HG02970 (cell line): ENCODE results near the gene WIZ.
"Not testable (repeated sequence)": the region's sequence is repeated elsewhere in the genome, so short reads cannot be mapped to it uniquely, and the experiment has no call there.

ENCODE experiments used
- ATAC-seq: cut with Tn5 transposase; IDR thresholded peaks from one replicate; pipeline ENCODE4 v1.9.1; 2021; ENCODE audit warnings: mild to moderate bottlenecking, moderate library complexity, moderate number of reproducible peaks; ENCODE audit not compliant: unreplicated experiment, low FRiP score

WIZ gene, protein sequence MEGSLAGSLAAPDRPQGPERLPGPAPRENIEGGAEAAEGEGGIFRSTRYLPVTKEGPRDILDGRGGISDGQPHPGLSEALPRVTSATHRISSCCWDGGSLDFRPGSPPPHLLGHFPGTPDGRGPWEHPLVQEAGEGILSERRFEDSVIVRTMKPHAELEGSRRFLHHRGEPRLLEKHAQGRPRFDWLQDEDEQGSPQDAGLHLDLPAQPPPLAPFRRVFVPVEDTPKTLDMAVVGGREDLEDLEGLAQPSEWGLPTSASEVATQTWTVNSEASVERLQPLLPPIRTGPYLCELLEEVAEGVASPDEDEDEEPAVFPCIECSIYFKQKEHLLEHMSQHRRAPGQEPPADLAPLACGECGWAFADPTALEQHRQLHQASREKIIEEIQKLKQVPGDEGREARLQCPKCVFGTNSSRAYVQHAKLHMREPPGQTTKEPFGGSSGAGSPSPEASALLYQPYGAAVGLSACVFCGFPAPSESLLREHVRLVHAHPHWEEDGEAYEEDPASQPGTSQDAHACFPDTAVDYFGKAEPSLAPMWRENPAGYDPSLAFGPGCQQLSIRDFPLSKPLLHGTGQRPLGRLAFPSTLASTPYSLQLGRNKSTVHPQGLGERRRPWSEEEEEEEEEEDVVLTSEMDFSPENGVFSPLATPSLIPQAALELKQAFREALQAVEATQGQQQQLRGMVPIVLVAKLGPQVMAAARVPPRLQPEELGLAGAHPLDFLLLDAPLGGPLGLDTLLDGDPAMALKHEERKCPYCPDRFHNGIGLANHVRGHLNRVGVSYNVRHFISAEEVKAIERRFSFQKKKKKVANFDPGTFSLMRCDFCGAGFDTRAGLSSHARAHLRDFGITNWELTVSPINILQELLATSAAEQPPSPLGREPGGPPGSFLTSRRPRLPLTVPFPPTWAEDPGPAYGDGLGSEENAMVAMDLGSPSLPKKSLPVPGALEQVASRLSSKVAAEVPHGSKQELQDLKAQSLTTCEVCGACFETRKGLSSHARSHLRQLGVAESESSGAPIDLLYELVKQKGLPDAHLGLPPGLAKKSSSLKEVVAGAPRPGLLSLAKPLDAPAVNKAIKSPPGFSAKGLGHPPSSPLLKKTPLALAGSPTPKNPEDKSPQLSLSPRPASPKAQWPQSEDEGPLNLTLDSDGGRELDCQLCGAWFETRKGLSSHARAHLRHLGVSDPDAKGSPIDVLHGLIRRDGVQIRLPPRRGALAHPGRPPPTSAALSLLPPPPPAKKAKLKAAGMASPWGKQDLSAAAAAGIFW (N-terminal part only)

DNA sequence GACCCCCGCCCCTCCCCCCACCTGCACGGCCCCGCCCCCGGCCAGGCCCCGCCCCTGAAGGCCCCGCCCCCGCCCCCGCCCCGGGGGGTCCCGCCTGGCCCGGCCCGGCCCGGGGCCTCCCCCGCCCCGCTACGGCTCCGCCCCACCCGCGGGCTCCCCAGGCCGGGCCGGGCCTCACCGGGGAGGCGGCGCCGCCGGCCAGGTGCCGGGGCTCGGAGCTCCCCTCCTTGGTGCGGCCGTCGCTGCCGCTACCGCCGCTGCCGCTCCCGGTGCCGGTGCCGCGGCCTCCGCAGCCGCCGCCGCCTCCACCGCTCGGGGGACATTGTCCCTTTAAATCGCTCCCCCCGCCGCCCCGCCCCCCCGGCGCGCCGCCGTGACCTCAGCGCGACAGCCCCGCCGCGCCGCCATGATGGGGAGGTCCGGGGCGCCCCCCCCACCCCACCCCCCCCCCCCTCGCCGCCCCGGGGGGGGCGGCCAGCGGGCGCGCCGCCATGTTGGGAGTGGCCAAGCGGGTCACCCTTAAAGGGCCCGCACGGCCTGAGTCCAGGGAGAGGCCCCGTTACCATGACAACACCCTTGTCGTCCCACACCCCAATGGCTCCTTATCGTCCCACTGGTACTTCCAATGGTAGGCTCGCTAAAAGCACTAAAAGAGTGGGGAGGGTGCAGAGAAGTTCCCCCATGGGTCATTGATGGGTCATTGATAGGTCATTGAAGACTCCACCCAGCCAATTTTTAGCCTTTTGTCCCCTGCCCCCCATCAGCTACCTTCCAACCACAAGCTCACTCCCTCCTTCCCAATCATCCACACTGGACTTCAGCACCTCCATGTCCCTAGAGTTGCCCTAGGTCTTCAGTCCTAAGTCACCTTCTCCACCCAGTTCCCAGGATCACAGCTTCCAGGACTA is at the start of gene WIZ:
Gene WIZ (minus strand): TSS at position 337 of the 908 bp plus-strand sequence. CDS start 1,649 bp downstream, outside the sequence.
- ATAC-seq, result peak; percentile 46

DNA sequence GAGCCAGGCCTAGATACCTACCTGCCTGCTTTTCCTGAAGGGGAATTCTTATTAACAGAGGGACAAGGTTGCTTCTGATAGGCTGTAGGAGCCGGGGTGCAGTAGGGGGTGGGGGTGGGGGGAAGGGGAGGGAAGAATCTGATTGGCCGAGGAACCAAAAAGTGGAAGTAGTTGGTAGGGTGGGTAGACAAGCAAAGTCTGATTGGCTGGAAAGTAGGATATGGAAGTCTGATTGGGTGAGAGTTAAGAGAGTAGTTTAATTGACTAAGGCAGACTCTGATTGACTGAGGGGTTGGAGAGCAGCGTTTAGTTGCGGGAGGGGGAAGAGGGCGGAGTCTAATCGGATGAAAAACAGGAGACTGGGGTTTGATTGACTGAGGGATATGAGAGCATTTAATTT is 49.2 kb upstream of the WIZ start:
- no peak for ATAC-seq

DNA sequence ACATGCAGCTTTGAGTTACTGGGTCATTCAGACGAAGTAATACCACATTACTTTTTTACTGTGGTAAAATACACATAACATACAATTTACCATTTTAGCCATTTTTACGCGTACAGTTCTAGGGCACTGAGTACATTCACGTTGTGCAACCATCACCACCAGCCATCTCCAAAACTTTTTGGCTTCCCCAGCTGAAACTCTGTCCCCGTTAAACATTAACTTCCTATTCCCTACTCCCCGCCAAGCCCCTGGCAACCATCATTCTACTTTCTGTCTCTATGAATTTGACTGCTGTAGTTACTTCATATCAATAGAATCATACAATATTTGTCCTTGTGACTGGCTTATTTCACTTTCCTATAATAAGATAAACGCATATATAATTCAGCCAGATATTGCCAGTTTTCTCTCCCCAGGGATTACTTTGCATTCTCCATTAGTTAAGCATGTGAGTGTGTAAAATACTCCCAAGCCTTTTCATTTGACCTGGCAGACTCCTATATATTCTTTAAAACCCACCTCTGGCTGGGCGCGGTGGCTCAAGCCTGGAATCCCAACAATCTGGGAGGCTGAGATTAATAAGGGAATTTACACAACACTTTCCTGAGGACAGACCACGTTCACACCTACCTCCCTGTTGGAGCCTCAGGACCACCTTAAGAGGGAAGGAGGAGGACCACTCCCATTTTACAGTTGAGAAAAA is 48.6 kb upstream of the WIZ start:
- ATAC-seq, result no peak

DNA sequence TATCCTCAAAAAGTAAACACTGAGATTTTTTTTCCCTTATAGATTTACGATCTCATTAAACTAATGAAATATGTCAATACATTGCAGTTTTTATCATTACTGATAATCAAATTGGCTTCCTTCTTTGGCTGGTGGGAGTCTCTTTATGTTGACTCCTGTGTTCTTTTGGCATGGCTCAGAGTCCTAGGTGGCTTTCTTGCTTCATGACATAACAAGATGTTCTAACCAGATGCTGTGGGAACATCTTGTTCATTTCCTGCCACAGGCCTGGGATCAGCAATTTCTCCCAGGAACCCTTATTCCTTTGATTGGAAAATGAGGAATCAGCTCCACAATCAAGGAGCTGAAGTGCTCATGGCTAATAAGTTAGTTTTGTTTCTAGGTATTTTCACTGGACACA is 45.4 kb upstream of the WIZ start:
- no peak for ATAC-seq

DNA sequence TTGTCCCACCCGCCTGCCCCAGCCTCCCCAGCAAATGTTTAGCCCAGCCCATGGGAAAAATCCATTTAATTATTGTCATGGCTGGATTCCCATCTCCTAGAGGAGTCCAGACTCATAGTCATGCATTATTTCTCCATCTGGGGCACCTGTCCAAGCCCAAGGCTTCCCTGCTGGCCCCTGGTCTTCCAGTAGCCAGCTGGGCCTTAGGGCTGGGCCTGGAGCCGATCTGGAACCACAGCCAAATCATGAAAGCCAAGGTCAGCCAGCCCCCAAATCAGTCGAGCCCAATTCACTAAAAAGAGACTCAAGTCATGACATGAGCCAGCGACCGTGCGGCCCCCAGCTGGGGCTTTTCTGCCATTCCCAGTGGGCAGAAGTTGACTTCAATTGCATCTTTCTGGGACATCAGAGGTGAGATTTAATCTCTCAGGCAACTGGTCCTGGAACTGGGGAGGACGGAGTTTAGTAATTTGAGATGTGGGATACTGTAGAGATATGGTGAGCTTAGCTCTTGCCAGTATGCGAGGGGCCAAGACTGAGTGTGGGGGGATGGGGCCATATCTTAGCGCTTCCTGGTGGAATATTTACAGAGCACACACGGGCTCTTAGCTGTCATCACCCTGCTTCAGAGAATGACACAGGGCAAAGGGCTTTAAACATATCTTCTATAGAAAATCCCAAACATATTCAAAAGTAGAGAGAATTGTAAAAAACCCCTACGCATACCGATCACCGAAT is 38.9 kb upstream of the WIZ start:
- no peak for ATAC-seq

DNA sequence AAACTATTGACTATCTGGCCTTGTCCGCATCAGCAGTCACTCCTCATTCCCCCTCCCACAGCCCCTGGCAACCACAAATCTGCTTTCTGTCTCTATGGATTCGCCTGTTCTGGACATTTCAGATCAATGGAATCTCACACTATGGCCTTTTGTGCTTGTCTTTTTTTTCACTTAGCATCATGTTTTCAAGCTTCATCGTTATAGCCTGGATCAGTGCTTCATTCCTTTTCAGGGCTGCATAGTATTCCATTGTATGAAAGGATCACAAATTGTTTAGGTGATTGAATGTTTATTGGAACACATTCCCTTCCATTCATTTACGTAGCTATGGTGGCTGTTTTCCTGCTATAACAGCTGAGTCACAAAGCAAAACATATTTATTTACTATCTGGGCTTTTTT is 37.3 kb upstream of the WIZ start:
- no peak for ATAC-seq

DNA sequence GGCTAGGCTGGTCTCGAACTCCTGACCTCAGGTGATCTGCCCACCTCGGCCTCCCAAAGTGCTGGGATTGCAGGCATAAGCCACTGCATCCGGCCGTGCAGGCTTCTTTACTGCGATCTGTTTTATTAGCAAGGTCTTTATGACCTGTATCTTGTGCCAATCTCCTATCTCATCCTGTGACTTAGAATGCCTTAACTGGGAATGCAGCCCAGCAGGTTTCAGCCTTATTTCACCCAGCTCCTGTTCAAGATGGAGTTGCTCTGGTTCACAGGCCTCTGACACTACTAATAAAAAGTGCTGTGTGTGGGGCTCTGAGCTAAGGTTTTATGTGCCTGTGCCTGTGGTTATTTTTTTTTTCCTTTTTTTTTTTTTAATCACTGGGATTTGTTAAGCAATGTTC is 36.0 kb upstream of the WIZ start:
- not testable (repeated sequence) for ATAC-seq

DNA sequence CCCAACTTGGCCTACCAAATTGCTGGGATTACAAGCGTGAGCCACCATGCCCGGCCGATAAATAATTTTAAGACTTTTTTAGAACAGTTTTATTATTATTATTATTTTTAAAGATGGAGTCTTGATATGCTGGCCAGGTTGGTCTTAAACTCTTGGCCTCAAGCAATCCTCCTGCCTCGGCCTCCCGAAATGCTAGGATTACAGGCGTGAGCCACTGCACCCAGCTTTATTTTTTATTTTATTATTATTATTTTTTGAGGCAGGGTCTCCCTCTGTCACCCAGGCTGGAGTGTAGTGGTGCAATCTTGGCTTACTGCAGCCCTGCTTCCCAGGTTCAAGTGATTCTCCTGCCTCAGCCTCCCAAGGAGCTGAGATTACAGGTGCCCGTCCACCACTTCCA is 31.2 kb upstream of the WIZ start:
- not testable (repeated sequence) for ATAC-seq

DNA sequence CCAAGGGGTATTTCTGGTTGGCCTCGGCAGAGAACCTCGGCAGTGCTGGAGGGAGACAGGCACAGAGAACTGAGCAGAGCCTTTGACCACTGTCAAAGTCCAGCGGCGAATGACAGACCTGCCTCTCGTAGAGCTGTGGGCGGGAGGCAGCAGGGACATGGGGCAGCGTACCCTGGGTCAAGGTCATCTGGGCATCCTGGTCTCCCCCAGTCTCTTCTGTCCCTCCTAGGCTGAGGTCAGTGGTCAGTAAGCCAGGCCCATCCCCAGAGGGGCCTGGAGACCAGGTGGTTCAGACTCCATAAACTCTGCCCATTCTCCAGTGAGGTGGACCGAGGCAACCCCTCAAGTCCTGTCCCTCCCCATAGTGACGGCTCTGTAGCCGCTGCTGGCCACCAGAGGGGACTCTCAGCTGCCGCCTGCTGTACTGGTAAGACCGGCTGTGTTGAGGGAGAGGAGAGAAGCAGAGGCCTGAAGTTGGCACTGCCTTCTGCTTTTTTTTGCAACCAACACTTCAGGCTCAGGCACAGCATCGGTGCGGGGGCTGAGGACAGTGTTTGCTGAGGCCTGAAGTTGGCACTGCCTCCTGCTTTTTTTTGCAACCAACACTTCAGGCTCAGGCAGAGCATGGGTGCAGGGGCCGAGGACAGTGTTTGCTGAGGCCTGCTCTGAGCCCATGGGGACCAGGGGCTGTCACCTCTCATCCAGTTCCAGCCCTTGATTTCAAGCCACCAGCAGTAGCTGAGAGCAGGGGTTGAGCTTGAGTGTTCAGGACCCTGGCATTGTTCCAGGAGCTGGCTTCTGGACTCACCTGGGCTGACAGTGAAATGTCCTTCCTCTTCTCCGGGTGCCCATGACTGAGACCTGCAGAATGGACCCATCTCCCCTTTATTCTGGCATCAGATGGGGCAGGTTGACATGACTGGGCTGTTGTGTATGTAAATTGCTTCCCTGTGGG is 29.9 kb upstream of the WIZ start, which contains the start of gene PGLYRP2:
Gene PGLYRP2 (minus strand): TSS at position 111 of the 955 bp plus-strand sequence. CDS start 130 bp downstream, outside the sequence.
- no peak for ATAC-seq

DNA sequence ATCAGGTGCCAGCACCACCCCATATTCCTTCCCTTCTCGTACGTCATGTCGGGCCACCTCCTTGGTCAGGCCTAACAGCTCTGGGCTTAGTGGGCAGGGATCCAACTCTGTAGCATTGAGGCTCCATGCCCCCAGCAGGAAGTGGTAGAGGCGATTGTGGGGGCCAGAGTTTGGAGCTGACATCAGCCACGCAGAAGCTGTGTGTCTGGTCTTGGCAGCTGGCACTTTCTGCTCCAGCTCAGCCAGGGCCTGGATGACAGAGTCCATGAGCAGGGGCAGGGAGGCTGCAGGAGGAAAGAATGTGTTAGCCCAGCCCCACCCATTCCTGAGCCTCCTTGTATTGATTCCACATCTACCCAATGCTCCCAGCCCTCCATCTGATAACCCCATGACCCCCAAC is 26.6 kb upstream of the WIZ start:
- no peak for ATAC-seq

DNA sequence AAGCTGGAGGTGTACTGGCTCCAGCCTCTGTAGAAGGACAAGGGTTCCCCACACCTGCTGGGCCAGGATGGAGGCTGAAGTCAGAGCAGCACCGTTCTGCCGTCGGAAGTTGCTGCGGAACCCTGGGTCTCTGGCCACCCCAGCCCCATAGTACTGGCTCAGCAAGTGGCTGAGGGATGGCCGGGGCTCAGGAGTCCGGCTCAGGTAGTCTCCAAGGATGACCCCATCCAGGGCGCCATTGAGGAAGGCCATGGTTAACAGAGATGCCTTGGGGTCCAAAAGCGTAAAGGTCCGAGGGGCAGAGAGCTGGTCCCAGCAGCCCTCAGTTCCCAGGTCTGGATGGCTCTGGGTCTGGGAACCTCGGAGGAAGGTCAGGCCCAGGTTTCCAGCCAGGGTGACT is 25.9 kb upstream of the WIZ start:
- ATAC-seq, result no peak

DNA sequence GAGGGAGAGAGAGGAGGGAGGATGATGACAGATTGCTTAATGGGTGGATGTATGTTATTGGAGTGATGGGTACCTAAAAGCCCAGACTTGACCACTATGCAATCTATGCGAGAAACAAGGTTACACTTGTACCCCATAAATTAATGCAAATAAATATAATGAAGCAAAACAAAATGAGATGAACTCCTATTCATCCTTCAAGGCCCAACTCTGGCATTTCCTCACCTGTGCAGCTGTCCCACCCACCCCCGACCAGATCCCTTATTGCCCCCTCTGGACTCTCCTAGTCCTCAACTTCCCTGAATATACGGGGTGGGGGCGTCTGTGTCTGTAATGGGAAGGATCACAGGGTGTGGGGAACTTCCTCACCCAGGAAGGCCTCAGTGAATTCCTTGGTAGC is 25.4 kb upstream of the WIZ start:
- ATAC-seq, result no peak

DNA sequence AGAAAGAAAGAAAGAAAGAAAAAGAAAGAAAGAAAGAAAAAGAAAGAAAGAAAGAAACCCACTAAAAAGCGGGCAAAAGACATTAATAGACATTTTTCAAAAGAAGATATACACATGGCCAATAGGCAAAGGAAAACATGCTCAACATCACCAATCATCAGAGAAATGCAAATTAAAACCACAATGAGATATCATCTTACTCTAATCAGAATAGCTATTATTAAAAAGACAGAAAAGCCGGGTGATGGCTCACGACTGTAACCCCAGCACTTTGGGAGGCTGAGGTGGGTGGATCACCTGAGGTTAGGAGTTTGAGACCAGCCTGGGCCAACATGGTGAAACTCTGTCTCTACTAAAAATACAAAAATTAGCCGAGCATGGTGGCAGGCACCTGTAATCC is 24.1 kb upstream of the WIZ start:
- not testable (repeated sequence) for ATAC-seq

DNA sequence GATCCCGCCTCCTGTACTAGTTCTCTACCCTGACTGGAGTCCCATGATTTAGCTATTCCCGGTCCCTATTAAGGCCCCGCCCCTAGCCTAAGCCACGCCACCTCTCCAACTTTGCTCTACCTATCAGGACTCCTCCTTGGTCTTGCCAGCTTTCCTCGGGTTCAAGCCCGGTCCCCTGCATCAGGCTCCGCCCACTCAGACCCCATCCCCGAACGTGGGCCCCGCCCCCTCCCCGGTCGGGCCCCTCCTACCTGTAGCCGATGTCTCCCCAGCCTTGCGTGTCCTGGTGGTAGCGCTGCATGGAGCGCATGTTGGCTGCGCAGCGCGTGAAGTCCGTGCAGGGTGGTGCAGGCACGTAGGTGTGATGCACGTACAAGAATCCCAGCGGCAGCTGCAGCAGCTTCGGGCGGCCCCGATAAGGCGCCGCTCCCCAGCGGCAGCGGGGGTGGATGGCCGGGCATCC is 21.9 kb upstream of the WIZ start:
- no peak for ATAC-seq

DNA sequence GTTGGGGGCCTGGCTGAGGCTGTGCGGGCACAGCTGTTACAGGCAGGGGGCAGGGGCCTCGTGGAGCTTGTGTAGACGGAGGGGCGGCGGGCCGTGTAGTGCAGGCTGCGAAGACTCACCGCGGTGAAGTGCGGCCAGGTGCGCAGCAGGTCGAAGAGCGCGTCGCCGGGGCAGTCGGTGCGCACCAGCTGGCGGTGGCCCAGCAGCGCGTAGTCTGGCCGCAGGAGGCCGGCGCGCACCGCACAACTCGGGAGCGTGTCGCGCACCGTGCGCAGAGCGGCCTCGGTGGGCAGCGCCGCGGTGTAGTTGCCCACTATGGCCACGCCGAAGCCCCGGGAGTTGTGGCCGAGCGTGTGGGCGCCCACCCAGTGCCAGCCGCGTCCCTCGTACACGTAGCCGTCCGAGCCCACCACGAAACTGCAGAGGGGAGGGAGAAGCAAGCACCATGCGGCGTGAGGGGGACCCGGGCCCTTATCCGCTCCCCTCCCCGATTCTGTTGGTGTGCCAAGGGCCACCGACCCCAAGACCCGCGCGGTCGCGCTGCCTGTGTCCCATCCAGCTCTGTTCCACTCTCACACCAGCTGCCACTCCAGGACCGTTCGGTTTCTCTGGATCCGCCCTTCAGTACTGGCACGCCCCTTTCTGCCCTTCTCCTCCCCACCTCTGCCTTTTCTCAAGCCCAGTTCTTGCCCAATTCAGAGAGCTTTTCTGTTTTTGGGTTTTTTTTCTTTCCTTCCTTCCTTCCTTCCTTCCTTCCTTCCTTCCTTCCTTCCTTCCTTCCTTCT is 19.9 kb upstream of the WIZ start:
- no peak for ATAC-seq
